A673 (cell line): ENCODE results near the gene TFDP1. TPM values are rescaled to one million over a fixed set of nuclear protein-coding genes. Genes with fewer than 3 reads are reported as not detected.

ENCODE experiments used
- BruUV-seq: library from RNA; stranded (reverse); fragments of 400-500 nt; replicated peaks from 2 replicates; lab custom pipeline; 2021; lab: Mats Ljungman, UMichigan
- CTCF ChIA-PET: fragments of 300-600 bp; sonication (Branson Sonifier 250); formaldehyde crosslinking; loops from one replicate; lab custom pipeline; 2022; ENCODE audit warnings: antibody characterized with exemption; lab: Charles Lee
- POLR2A ChIA-PET: fragments of 300-600 bp; sonication (Branson Sonifier 250); formaldehyde crosslinking; loops from one replicate; lab custom pipeline; 2022; ENCODE audit warnings: antibody characterized with exemption; ENCODE audit not compliant: low non-redundant PET; lab: Charles Lee
- DNase-seq: peaks from one replicate; pipeline ENCODE4 v3.0.0-alpha.2; 2015; ENCODE audit warnings: low spot score
- H3K27ac ChIP-seq: fragments of 200-600 bp; sonication (generic); 2 replicates; pipeline ENCODE4 v1.5.1; 2016; ENCODE audit warnings: mixed run types, low read depth, mild to moderate bottlenecking, mixed read lengths, antibody characterized with exemption, low read length; ENCODE audit not compliant: poor library complexity, severe bottlenecking
- H3K27me3 ChIP-seq: fragments of 200-600 bp; sonication (generic); replicated peaks from 2 replicates; pipeline ENCODE4 v1.6.1; 2017; ENCODE audit warnings: mixed run types, low read depth, mild to moderate bottlenecking, mixed read lengths, antibody characterized with exemption, low read length; ENCODE audit not compliant: insufficient read depth, poor library complexity
- H3K36me3 ChIP-seq: fragments of 200-600 bp; sonication (generic); 2 replicates; pipeline ENCODE4 v1.6.1; 2016; ENCODE audit warnings: mixed run types, mild to moderate bottlenecking, mixed read lengths, antibody characterized with exemption, low read length; ENCODE audit not compliant: insufficient read depth, poor library complexity, severe bottlenecking
- H3K4me1 ChIP-seq: fragments of 200-600 bp; sonication (generic); 2 replicates; pipeline ENCODE4 v1.6.1; 2017; ENCODE audit warnings: mixed run types, mild to moderate bottlenecking, mixed read lengths, antibody characterized with exemption, low read length; ENCODE audit not compliant: insufficient read depth, poor library complexity, severe bottlenecking
- H3K4me3 ChIP-seq: fragments of 200-600 bp; sonication (generic); 2 replicates; pipeline ENCODE4 v1.5.1; 2016; ENCODE audit warnings: low read depth, mixed run types, mild to moderate bottlenecking, mixed read lengths, low read length; ENCODE audit not compliant: poor library complexity, severe bottlenecking
- H3K9me3 ChIP-seq: fragments of 200-600 bp; sonication (generic); 2 replicates; pipeline ENCODE4 v1.6.1; 2016; ENCODE audit warnings: mixed run types, low read depth, mild to moderate bottlenecking, mixed read lengths, antibody characterized with exemption, low read length; ENCODE audit not compliant: poor library complexity, severe bottlenecking
- CTCF ChIP-seq: fragments of 300-800, 200-600 bp; sonication (generic); conservative IDR thresholded peaks from 2 replicates; pipeline ENCODE4 v1.5.1; 2017; ENCODE audit warnings: low read depth, mild to moderate bottlenecking, antibody characterized with exemption, low read length, moderate library complexity, mixed read lengths
- EZH2 ChIP-seq: fragments of 200-600 bp; sonication (generic); IDR thresholded peaks from 2 replicates; pipeline ENCODE4 v1.6.1; 2017; ENCODE audit warnings: borderline replicate concordance, low read depth, mild to moderate bottlenecking, mixed read lengths, antibody characterized with exemption, low read length; ENCODE audit not compliant: poor library complexity, severe bottlenecking
- intact Hi-C: fragments of 100-400 bp; cut with micrococcal nuclease; formaldehyde crosslinking; loops from one replicate; pipeline ENCODE4 v1.10.0; 2022; ENCODE audit not compliant: unreplicated experiment
- total RNA-seq: library from RNA; stranded (reverse); gene quantifications from 2 replicates; pipeline ENCODE4 v1.2.3, GENCODE V29; 2021

Gene TFDP1
- total RNA-seq, 1 experiment from 2014 or later = 153 TPM

GRCh38 chr13:113585896-113586295 lies 1.3 kb downstream of the TFDP1 start:
- Histone ChIP-seq H3K4me1 (peaks cover 7% of the 10 kb centered on the region), H3K36me3 (peaks cover 34% of the 10 kb centered on the region), H3K9me3 (no peaks in the 10 kb centered on the region), H3K27me3 (no peaks in the 10 kb centered on the region), H3K27ac (peak overlapping the region; percentile 82), H3K4me3 (peak overlapping the region; percentile 79)
- no peak for TF ChIP-seq EZH2
- no peak for DNase-seq
- TSS peak; percentile 79 for BruUV-seq
- ChIA-PET CTCF (no interaction called here), POLR2A (no interaction called here)
- intact Hi-C loops = no loop called here

- Histone ChIP-seq H3K9me3 (no peaks in the 10 kb centered on the region), H3K27ac (no peak overlapping the region), H3K4me1 (peaks cover 7% of the 10 kb centered on the region), H3K27me3 (no peaks in the 10 kb centered on the region), H3K4me3 (no peak overlapping the region), H3K36me3 (peaks cover 38% of the 10 kb centered on the region)
- no peak for DNase-seq
- TF ChIP-seq CTCF = no peak
- TF ChIP-seq EZH2 = no peak
- ChIA-PET POLR2A (interaction anchor here (0.5 kb wide), 1 partner anchor 457 kb away, joined by 3 read pairs; no protein-coding TSS in a partner anchor), CTCF (no interaction called here)
- no TSS peak for BruUV-seq
- intact Hi-C loops = no loop called here
Measured at GRCh38 chr13:113586661-113587479, 2.3 kb downstream of the TFDP1 start.

- peaks cover 45% of the 10 kb centered on the region for H3K36me3 ChIP-seq
- H3K9me3 ChIP-seq = no peaks in the 10 kb centered on the region
- CTCF ChIA-PET = no interaction called here
- H3K27me3 ChIP-seq = no peaks in the 10 kb centered on the region
- H3K27ac ChIP-seq = no peak overlapping the region
- DNase-seq = no peak
- POLR2A ChIA-PET = no interaction called here
- intact Hi-C loops = no loop called here
- peaks cover 7% of the 10 kb centered on the region for H3K4me1 ChIP-seq
- BruUV-seq = no TSS peak
- no peak overlapping the region for H3K4me3 ChIP-seq
- no peak for TF ChIP-seq EZH2
- TF ChIP-seq CTCF = no peak
Measured at GRCh38 chr13:113588394-113589111, 4.0 kb downstream of the TFDP1 start.
